CD4-positive, alpha-beta T cell (primary cell): Measurements from ENCODE around the gene KRT76. TPM values are rescaled to one million over a fixed set of nuclear protein-coding genes. Genes with fewer than 3 reads are reported as not detected.
A peak's percentile ranks its signal among the peaks of the same experiment; 100 is the strongest.

Experiments used
- ATAC-seq: fragments of 200-7000 bp; cut with Tn5 transposase; one replicate; pipeline ENCODE4 v1.10.0; 2022; ENCODE audit warnings: mild to moderate bottlenecking; ENCODE audit not compliant: poor library complexity
- CTCF ChIA-PET: fragments of 350-600 bp; sonication (Branson Sonifier 250); formaldehyde crosslinking; loops from one replicate; lab custom pipeline; 2021; ENCODE audit warnings: antibody characterized with exemption, inconsistent platforms; lab: Charles Lee
- POLR2A ChIA-PET: fragments of 350-600 bp; sonication (Branson Sonifier 250); formaldehyde crosslinking; loops from one replicate; lab custom pipeline; 2021; ENCODE audit warnings: antibody characterized with exemption, inconsistent platforms; lab: Charles Lee
- DNase-seq, 14 experiments: peaks; one replicate each; pipeline ENCODE4 v3.0.0-alpha.2; 2013 to 2020; ENCODE audit warnings: mixed read lengths in 2 of 14
- H3K27ac ChIP-seq, 2 donors: one replicate each; pipeline versions ENCODE4 v1.5.1 to v1.7.0; 2013; ENCODE audit warnings: low read length in 2 of 2, low read depth in 1 of 2, mild to moderate bottlenecking in 1 of 2
- H3K27me3 ChIP-seq, 2 experiments: 1 replicate in 1 of 2; 2 replicates in 1 of 2; pipeline versions ENCODE4 v1.6.1 to v1.7.0; 2013; ENCODE audit warnings: low read length in 2 of 2, control low read depth in 1 of 2, mild to moderate bottlenecking in 1 of 2, moderate library complexity in 1 of 2; ENCODE audit not compliant: insufficient read depth in 2 of 2, control insufficient read depth in 1 of 2
- H3K36me3 ChIP-seq: one replicate; pipeline ENCODE4 v1.6.1; 2013; ENCODE audit warnings: low read length, control low read depth; ENCODE audit not compliant: insufficient read depth
- H3K4me1 ChIP-seq: one replicate; pipeline ENCODE4 v1.6.1; 2013; ENCODE audit warnings: low read length, control low read depth; ENCODE audit not compliant: insufficient read depth
- H3K4me3 ChIP-seq: one replicate; pipeline ENCODE4 v1.5.1; 2013; ENCODE audit warnings: mild to moderate bottlenecking, low read length, moderate library complexity
- H3K9me3 ChIP-seq, 2 experiments: 1 replicate in 1 of 2; 2 replicates in 1 of 2; pipeline versions ENCODE4 v1.6.1 to v1.7.0; 2013; ENCODE audit warnings: low read length in 2 of 2, mild to moderate bottlenecking in 2 of 2, control low read depth in 1 of 2, moderate library complexity in 1 of 2; ENCODE audit not compliant: control insufficient read depth in 1 of 2, insufficient read depth in 1 of 2
- H3K27ac Mint-ChIP-seq: one replicate; pipeline ENCODE4 v1.8.0; 2020; ENCODE audit warnings: mixed read lengths
- H3K27me3 Mint-ChIP-seq: one replicate; pipeline ENCODE4 v1.8.0; 2021; ENCODE audit warnings: mixed read lengths
- H3K36me3 Mint-ChIP-seq: one replicate; pipeline ENCODE4 v1.8.0; 2021; ENCODE audit warnings: low read depth, mixed read lengths
- H3K4me1 Mint-ChIP-seq: one replicate; pipeline ENCODE4 v1.8.0; 2021; ENCODE audit warnings: low read depth, mixed read lengths
- H3K4me3 Mint-ChIP-seq: one replicate; pipeline ENCODE4 v1.8.0; 2020; ENCODE audit warnings: mild to moderate bottlenecking, mixed read lengths
- H3K9me3 Mint-ChIP-seq: one replicate; pipeline ENCODE4 v1.8.0; 2020; ENCODE audit warnings: mixed read lengths
- CTCF ChIP-seq: fragments of 200-600 bp; IDR thresholded peaks from one replicate; pipeline ENCODE4 v1.8.0; 2022; ENCODE audit warnings: antibody characterized with exemption, mild to moderate bottlenecking
- intact Hi-C, 2 experiments: fragments of 100-400 bp; cut with DNase I in 1 of 2; cut with micrococcal nuclease in 1 of 2; formaldehyde crosslinking; loops; one replicate each; pipeline versions ENCODE4 v1.15.1 to v1.9.0; 2023 to 2025; cut with DNase I, micrococcal nuclease
- total RNA-seq, 174 experiments: library from RNA in 2 of 174; stranded (reverse) in 2 of 174; gene quantifications; one replicate each; pipeline ENCODE4 v1.2.3 and lab custom pipeline; 2021 to 2026

Gene KRT76
- total RNA-seq, 2 experiments from 2014 or later: not detected

GRCh38 chr12:52742822-52743457 is 34.2 kb downstream of the KRT76 start:
- Histone ChIP-seq H3K27me3 (peaks cover 4 to 5% of the 10 kb centered on the region in 2 experiments), H3K4me1 (no peaks in the 10 kb centered on the region), H3K36me3 (no peaks in the 10 kb centered on the region), H3K27ac (no peak overlapping the region), H3K9me3 (peaks cover 0 to 12% of the 10 kb centered on the region in 2 experiments), H3K4me3 (no peak overlapping the region)
- Mint-ChIP-seq H3K36me3 (no peaks in the 10 kb centered on the region), H3K4me1 (peaks cover 5% of the 10 kb centered on the region), H3K27me3 (peaks cover 17% of the 10 kb centered on the region), H3K4me3 (no peak overlapping the region), H3K27ac (no peak overlapping the region), H3K9me3 (no peaks in the 10 kb centered on the region)
- TF ChIP-seq CTCF: no peak
- ChIA-PET POLR2A (no interaction called here), CTCF (no interaction called here)
- intact Hi-C loops: loop anchor here in 1 of 2 experiments (5.0 kb wide), 2 partner anchors 51 to 131 kb away; no protein-coding TSS in a partner anchor
- DNase-seq (no peak), ATAC-seq (no peak)

DNA sequence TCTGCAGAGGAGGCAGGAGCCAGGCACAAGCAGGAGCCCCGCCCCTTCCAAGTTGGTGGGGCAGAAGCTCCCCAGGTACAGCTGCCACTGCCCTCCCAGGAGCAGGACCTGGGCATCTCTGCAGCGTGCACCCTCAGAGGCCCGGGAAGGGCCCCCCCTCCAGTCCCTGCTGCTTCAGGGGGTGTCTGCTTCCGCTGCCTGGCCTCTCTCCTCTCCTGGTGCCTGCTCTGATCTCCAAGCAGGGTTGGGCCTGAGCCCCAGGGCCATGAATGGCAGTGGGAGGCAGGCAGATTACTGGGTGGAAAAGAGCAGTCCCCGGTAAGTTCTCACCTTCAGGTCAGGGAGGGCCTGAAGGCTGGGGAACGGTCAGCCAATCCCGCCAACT is 35.0 kb downstream of the KRT76 start:
- Histone ChIP-seq H3K27me3 (peaks cover 4 to 5% of the 10 kb centered on the region in 2 experiments), H3K4me1 (no peaks in the 10 kb centered on the region), H3K36me3 (no peaks in the 10 kb centered on the region), H3K9me3 (peaks cover 0 to 12% of the 10 kb centered on the region in 2 experiments), H3K27ac (no peak overlapping the region), H3K4me3 (no peak overlapping the region)
- ChIA-PET CTCF (no interaction called here), POLR2A (no interaction called here)
- peaks cover 5% of the 10 kb centered on the region for H3K4me1 Mint-ChIP-seq
- no peak overlapping the region for H3K4me3 Mint-ChIP-seq
- ATAC-seq (no peak), DNase-seq (no peak)
- no peak overlapping the region for H3K27ac Mint-ChIP-seq
- peaks cover 17% of the 10 kb centered on the region for H3K27me3 Mint-ChIP-seq
- H3K9me3 Mint-ChIP-seq: no peaks in the 10 kb centered on the region
- no peak for TF ChIP-seq CTCF
- intact Hi-C loops: loop anchor here in 1 of 2 experiments (5.0 kb wide), 2 partner anchors 50 to 130 kb away; no protein-coding TSS in a partner anchor
- H3K36me3 Mint-ChIP-seq: no peaks in the 10 kb centered on the region

DNA sequence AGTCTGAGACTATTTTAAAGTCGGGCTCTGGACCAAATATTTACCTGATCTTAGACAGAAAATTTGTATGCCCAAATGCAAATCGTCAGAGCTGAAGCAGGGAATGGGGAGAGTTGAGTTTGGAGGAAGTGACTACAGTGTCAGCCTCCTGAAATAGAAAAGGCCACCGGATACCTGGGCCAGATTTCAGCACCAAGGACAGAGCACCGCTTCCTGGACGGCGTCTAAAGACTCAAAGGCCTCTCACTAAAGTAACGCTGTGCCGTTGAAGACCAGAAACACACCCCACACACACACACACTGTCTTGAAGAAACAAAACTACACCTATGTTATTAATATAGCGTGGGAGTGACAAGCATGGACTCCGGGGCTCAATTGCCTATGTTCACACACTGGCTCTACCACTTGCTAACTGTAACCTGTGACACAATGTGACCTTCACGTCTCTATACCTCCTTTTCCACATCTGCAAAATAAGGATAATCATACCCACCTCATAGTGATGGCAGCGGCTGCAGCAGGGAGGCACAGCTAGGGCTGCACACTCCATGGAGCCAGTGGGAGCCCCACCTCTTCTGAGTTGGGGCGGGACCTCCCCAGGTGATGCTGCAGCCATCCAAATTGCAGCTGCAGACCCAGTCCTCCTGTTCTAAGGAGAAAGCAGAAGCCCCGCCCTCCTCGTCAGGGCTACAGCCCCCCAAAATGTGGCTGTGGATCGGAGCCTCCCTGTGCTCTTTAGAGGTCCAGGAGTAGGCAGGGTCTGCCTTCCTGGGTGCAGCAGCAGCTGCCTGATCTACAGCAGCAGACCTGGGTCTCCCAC is 35.6 kb downstream of the KRT76 start:
- DNase-seq (peak; percentile 39 to 78 (median 58)), ATAC-seq (peak; percentile 51)
- H3K36me3 Mint-ChIP-seq: no peaks in the 10 kb centered on the region
- peaks cover 5% of the 10 kb centered on the region for H3K4me1 Mint-ChIP-seq
- H3K27me3 Mint-ChIP-seq: peaks cover 17% of the 10 kb centered on the region
- Histone ChIP-seq H3K9me3 (peaks cover 0 to 12% of the 10 kb centered on the region in 2 experiments), H3K27ac (no peak overlapping the region), H3K27me3 (peaks cover 4 to 5% of the 10 kb centered on the region in 2 experiments), H3K4me1 (no peaks in the 10 kb centered on the region), H3K36me3 (no peaks in the 10 kb centered on the region), H3K4me3 (no peak overlapping the region)
- CTCF ChIA-PET: no interaction called here
- no peak overlapping the region for H3K27ac Mint-ChIP-seq
- no peak overlapping the region for H3K4me3 Mint-ChIP-seq
- no peak for TF ChIP-seq CTCF
- intact Hi-C loops: loop anchor here in 1 of 2 experiments (5.0 kb wide), 2 partner anchors 49 to 129 kb away; no protein-coding TSS in a partner anchor
- POLR2A ChIA-PET: no interaction called here
- H3K9me3 Mint-ChIP-seq: no peaks in the 10 kb centered on the region
